ENCODE data around the gene OSBPL10. TPM values are rescaled to one million over a fixed set of nuclear protein-coding genes. Genes with fewer than 3 reads are reported as not detected.
"Not testable (repeated sequence)": the region's sequence is repeated elsewhere in the genome, so short reads cannot be mapped to it uniquely, and the experiment has no call there.

Gene OSBPL10
- 1 to 10 TPM in 1 of 2 donors, under 1 TPM in 1; 0.17 to 2.9 TPM for total RNA-seq

DNA sequence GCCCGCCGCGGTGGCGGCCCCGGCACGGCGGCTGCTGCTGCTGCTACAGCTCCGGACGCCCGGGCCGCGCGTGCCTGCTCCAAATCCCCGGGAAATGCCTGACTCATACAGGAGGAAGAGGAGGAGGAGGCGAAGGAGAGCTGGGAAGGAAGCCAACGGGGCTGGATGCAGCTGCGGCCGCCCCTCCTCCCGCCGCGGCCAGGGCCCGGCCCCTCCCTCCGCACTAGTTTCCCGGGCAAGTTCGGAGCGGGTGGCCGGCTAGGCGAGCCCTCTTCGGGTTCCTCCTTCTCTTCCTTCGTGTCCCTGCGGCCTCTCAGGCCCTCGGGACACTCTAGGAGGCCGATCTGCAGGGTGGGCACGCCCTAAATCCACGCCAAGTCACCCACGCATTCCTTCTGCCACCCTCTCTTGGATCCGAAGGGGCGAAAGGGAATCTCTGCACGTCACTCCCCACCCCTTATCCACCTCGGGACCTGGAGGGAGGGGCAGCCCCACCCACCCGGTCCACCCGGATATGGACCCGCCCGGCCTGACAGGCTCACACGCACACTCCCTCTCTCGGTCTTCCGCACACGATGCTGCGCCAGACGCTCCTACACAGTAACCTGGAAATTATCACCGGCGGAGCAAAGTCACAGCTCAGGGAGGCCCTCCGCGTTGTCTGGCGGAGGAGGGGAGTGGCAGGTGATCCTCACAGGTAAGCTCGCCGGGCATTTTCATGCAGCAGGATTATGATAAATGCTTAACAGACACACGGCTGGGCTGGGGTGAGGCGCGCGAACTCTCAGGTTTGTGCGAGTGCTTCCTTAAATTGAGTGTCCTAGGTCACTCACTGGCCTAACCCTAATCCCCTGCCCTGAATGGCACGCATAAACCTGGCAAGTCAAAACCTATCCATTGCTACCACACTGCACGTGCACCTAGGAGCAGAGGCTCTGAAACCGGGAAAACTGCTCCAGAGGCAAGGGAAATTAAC lies at the start of gene OSBPL10, which contains the start of gene ZNF860:
OSBPL10 (minus strand) TSS at position 57 of the 976 bp plus-strand sequence. CDS start 83 bp downstream, outside the sequence.
ZNF860 (plus strand) TSS at position 545 of the 976 bp plus-strand sequence. CDS start 7,330 bp downstream, outside the sequence.
- ATAC-seq (peak; percentile 37 to 39), DNase-seq (ENCODE audit: low spot score) (no peak)
- Mint-ChIP-seq H3K36me3 (no peaks in the 10 kb centered on the region), H3K4me1 (ENCODE audit: low read depth in 2 of 2) (peaks cover 0 to 7% of the 10 kb centered on the region in 2 donors), H3K4me3 (peak within 1 kb of the TSS; percentile 61), H3K27ac (no peak within 1 kb of the TSS), H3K27me3 (peaks cover 46 to 51% of the 10 kb centered on the region in 2 donors), H3K9me3 (no peaks in the 10 kb centered on the region)

DNA sequence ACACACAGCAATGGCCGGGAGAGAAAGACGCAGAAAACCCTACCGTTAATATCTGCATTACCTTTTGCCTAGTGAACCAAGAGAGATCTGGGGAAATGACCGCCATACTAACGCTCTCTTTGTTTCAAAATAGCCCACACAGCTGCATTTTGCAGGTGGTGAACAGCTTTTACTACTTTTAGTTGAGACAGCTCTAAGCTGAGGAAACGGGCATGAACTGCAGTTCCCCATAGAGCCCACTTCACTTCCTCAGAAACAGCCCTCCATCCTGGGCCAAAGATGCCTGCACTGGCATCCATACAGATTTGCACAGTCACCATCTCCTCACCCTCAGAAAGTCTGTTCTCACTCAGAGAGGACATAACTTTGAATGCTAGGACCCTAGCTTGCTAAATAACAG lies 45.5 kb upstream of the OSBPL10 start:
- Mint-ChIP-seq H3K4me3 (no peak overlapping the region), H3K9me3 (no peaks in the 10 kb centered on the region), H3K27me3 (peaks cover 5 to 8% of the 10 kb centered on the region in 2 donors), H3K4me1 (ENCODE audit: low read depth in 2 of 2) (no peaks in the 10 kb centered on the region), H3K27ac (no peak overlapping the region), H3K36me3 (no peaks in the 10 kb centered on the region)
- ATAC-seq (no peak), DNase-seq (ENCODE audit: low spot score) (no peak)

DNA sequence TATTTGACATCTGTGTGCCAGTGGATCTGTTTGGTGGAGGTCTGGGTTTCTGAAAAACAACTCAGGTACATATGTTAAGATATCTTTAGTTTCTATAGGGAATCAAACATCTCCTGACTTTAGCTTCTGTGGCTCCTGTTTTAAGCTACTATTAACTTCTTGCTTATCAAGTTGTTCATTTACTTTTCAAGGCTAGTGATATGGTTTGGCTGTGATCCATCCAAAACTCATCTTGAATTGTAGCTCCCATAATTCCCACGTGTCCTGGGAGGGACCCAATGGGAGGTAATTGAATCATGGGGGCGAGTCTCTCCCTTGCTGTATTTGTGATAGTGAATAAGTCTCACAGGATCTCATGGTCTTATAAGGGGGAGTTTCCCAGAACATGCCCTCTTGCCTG lies 41.9 kb upstream of the OSBPL10 start:
- Mint-ChIP-seq H3K4me1 (ENCODE audit: low read depth in 2 of 2) (no peaks in the 10 kb centered on the region), H3K27me3 (peaks cover 5 to 19% of the 10 kb centered on the region in 2 donors)

GRCh38 chr3:32021748-32022147 lies 40.7 kb upstream of the OSBPL10 start:
- Mint-ChIP-seq H3K4me3 (no peak overlapping the region), H3K36me3 (no peaks in the 10 kb centered on the region), H3K9me3 (no peaks in the 10 kb centered on the region), H3K27ac (no peak overlapping the region), H3K4me1 (ENCODE audit: low read depth in 2 of 2) (no peaks in the 10 kb centered on the region), H3K27me3 (peaks cover 3 to 11% of the 10 kb centered on the region in 2 donors)
- no peak for ATAC-seq
- DNase-seq (ENCODE audit: low spot score), result no peak

More for the DNA sequence above, 41.9 kb upstream of the OSBPL10 start:
- no peaks in the 10 kb centered on the region for H3K9me3 Mint-ChIP-seq
- no peak overlapping the region for H3K27ac Mint-ChIP-seq
- DNase-seq (ENCODE audit: low spot score) (no peak), ATAC-seq (no peak)
- no peak overlapping the region for H3K4me3 Mint-ChIP-seq
- no peaks in the 10 kb centered on the region for H3K36me3 Mint-ChIP-seq

DNA sequence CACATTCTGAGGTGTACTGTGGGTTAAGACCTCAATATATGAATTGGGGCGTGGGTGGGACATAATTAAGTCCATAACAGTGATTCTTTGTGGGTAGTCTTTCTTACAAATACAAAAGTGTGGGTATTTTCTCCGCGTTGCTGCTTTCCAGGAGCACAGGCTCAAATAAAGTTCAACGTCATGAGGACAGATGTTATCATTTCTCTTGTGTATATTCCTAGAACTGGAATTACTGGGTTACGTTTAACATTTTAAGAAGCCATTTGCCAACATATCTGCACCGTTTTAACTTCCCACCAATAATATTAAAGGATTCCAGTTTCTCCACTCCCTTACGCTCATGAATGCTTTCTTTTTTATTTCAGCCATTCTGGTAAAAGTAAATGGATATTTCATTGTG lies 40.1 kb upstream of the OSBPL10 start:
- H3K36me3 Mint-ChIP-seq, result no peaks in the 10 kb centered on the region

DNA sequence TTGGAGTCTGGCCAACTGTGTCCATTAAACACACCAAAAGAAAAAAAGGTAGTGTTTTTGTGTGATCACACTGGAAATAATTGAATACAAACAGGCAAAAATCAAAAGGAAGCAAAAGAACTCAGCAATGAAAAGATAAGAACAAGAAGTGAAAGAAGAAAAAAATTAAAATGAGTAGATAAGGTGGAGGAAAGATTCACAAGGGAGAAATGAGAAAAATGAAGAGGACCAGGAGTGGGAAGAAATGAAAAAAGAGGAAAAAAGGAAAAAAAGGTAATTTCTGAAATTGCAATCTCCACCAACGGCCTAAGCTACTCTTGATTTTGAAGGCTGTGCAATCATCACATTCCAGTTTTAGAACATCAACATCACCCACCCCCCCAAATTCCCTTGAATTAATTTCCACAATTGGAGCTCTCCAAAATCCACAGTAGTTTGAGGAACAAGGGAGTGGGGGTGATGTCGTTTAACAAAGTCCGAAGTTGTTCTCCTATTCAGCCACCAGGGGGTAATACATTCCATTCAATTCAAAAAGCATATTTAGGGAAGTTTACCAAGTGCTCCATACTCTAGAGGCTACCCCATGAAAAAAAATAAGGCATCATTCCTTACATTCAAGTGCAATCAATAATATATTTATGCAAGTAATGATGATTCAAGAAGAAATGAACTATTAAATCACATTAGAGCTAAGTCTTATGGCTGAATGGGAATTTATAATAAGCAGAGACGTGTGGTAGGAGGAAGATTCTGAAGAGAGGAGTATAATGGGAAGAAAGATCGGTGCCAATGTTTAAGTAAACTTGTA lies 37.9 kb upstream of the OSBPL10 start:
- Mint-ChIP-seq H3K9me3 (no peaks in the 10 kb centered on the region), H3K4me3 (no peak overlapping the region), H3K36me3 (no peaks in the 10 kb centered on the region), H3K27ac (no peak overlapping the region), H3K27me3 (peaks cover 0 to 11% of the 10 kb centered on the region in 2 donors), H3K4me1 (ENCODE audit: low read depth in 2 of 2) (no peaks in the 10 kb centered on the region)
- ATAC-seq (no peak), DNase-seq (ENCODE audit: low spot score) (no peak)

More for the DNA sequence above, 40.1 kb upstream of the OSBPL10 start:
- H3K4me1 Mint-ChIP-seq (ENCODE audit: low read depth in 2 of 2), result no peaks in the 10 kb centered on the region
- H3K4me3 Mint-ChIP-seq, result no peak overlapping the region
- no peak overlapping the region for H3K27ac Mint-ChIP-seq
- H3K27me3 Mint-ChIP-seq, result peaks cover 0 to 11% of the 10 kb centered on the region in 2 donors
- DNase-seq (ENCODE audit: low spot score), result no peak
- no peak for ATAC-seq
- H3K9me3 Mint-ChIP-seq, result no peaks in the 10 kb centered on the region

GRCh38 chr3:32017286-32017685 lies 36.2 kb upstream of the OSBPL10 start:
- Mint-ChIP-seq H3K9me3 (no peaks in the 10 kb centered on the region), H3K27me3 (peaks cover 0 to 19% of the 10 kb centered on the region in 2 donors), H3K36me3 (no peaks in the 10 kb centered on the region), H3K4me3 (no peak overlapping the region), H3K4me1 (ENCODE audit: low read depth in 2 of 2) (no peaks in the 10 kb centered on the region), H3K27ac (no peak overlapping the region)
- DNase-seq (ENCODE audit: low spot score), result no peak
- no peak for ATAC-seq

- not testable (repeated sequence) for H3K36me3 Mint-ChIP-seq; ATAC-seq; H3K27ac Mint-ChIP-seq; H3K9me3 Mint-ChIP-seq; DNase-seq (ENCODE audit: low spot score); H3K4me1 Mint-ChIP-seq (ENCODE audit: low read depth in 2 of 2); H3K4me3 Mint-ChIP-seq
- peaks cover 6 to 19% of the 10 kb centered on the region in 2 donors for H3K27me3 Mint-ChIP-seq
These were observed 34.6 kb upstream of the OSBPL10 start for GRCh38 chr3:32015638-32016037.

DNA sequence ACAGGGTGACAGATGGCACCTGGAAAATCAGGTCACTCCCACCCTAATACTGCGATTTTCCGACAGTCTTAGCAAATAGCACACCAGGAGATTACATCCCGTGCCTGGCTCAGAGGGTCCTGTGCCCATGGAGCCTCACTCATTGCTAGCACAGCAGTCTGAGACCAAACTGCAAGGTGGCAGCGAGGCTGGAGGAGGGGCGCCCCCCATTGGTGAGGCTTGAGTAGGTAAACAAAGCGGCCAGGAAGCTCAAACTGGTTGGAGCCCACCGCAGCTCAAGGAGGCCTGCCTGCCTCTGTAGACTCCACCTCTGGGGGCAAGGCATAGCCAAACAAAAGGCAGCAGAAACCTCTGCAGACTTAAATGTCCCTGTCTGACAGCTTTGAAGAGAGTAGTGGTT lies 29.6 kb upstream of the OSBPL10 start:
- not testable (repeated sequence) for H3K4me1 Mint-ChIP-seq (ENCODE audit: low read depth in 2 of 2); H3K36me3 Mint-ChIP-seq; DNase-seq (ENCODE audit: low spot score); H3K27ac Mint-ChIP-seq; H3K4me3 Mint-ChIP-seq; H3K9me3 Mint-ChIP-seq; ATAC-seq
- H3K27me3 Mint-ChIP-seq, result peaks cover 22 to 32% of the 10 kb centered on the region in 2 donors

- Mint-ChIP-seq H3K4me1 (ENCODE audit: low read depth in 2 of 2) (no peaks in the 10 kb centered on the region), H3K4me3 (no peak overlapping the region), H3K9me3 (no peaks in the 10 kb centered on the region), H3K36me3 (no peaks in the 10 kb centered on the region), H3K27ac (no peak overlapping the region), H3K27me3 (peaks cover 22 to 32% of the 10 kb centered on the region in 2 donors)
- no peak for DNase-seq (ENCODE audit: low spot score)
- no peak for ATAC-seq
These were observed 28.9 kb upstream of the OSBPL10 start for GRCh38 chr3:32009957-32010356.

DNA sequence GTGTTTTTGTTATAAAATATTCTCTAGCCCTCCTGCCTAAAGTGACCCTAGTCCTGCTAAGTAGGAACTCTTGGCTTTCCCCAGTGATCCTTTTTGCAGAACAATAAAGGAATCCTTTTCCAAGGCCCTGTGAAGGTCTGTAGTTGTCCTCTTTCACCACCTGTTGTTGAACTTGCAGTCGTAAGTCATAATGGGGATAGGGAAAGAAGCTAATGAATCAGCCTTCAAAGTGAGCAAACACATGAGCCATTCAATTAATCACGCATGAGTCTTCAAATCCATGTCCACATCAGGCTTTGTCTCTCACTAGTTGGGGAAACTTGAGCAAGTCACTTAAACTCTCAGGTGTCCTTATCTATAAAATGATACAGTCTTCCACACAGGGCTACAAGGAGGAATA lies 28.0 kb upstream of the OSBPL10 start:
- no peak overlapping the region for H3K4me3 Mint-ChIP-seq
- DNase-seq (ENCODE audit: low spot score) (no peak), ATAC-seq (no peak)
- H3K27ac Mint-ChIP-seq, result no peak overlapping the region
- H3K27me3 Mint-ChIP-seq, result peaks cover 23 to 36% of the 10 kb centered on the region in 2 donors
- H3K36me3 Mint-ChIP-seq, result no peaks in the 10 kb centered on the region
- no peaks in the 10 kb centered on the region for H3K9me3 Mint-ChIP-seq
- no peaks in the 10 kb centered on the region for H3K4me1 Mint-ChIP-seq (ENCODE audit: low read depth in 2 of 2)

GRCh38 chr3:32004113-32004765 lies 23.2 kb upstream of the OSBPL10 start:
- H3K36me3 Mint-ChIP-seq, result no peaks in the 10 kb centered on the region
- peaks cover 27 to 37% of the 10 kb centered on the region in 2 donors for H3K27me3 Mint-ChIP-seq
- no peaks in the 10 kb centered on the region for H3K9me3 Mint-ChIP-seq
- DNase-seq (ENCODE audit: low spot score) (no peak), ATAC-seq (no peak)
- H3K4me3 Mint-ChIP-seq, result no peak overlapping the region
- H3K4me1 Mint-ChIP-seq (ENCODE audit: low read depth in 2 of 2), result no peaks in the 10 kb centered on the region
- H3K27ac Mint-ChIP-seq, result no peak overlapping the region

DNA sequence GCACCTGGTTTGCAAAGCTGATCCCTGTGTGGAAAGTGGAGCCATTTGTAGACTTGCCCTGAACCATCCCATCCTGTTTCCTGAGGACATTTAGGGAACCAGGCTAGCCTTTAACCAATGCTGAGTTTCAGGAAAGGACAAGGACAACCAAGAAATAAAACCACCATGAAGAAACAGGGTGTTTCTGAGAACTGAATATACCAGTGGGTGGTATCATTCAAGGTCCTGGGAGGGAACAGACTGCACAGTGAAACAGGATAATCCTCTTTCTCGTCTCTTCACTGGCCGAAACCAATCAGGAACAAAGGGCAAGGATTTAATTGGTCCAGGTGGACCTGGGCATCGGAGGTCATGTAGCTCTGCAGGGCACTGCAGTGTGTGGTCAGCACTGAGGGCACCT lies 22.3 kb upstream of the OSBPL10 start:
- DNase-seq (ENCODE audit: low spot score), result no peak
- Mint-ChIP-seq H3K36me3 (no peaks in the 10 kb centered on the region), H3K4me1 (ENCODE audit: low read depth in 2 of 2) (no peaks in the 10 kb centered on the region), H3K4me3 (no peak overlapping the region), H3K27me3 (peaks cover 31 to 37% of the 10 kb centered on the region in 2 donors), H3K9me3 (no peaks in the 10 kb centered on the region), H3K27ac (no peak overlapping the region)
- ATAC-seq, result no peak

Measured in natural killer cell treated with Interleukin-12 subunit alpha and Interleukin-12 subunit beta and Interleukin-15 and Interleukin-18, amount 100 ng/mL, for 72 hours (primary cell).